Measurements from ENCODE around the gene VTI1A. TPM values are rescaled to one million over a fixed set of nuclear protein-coding genes. Genes with fewer than 3 reads are reported as not detected.

The VTI1A gene
- total and polyA plus RNA-seq, 7 experiments from 2014 or later, result 21.7 to 56.8 (median 40.8) TPM

- intact Hi-C loops (cut with micrococcal nuclease), result no loop called here
- Histone ChIP-seq H3K9me3 (ENCODE audit: control insufficient read depth in 2 of 3, low read length in 3 of 3) (no peaks in the 10 kb centered on the region), H3K27ac (ENCODE audit: low read depth, low read length) (no peak overlapping the region), H3K36me3 (ENCODE audit: control insufficient read depth in 2 of 3, insufficient read depth in 3 of 3, low read length in 3 of 3) (no peaks in the 10 kb centered on the region), H3K27me3 (ENCODE audit: control insufficient read depth in 2 of 2, insufficient read depth in 2 of 2, low read length in 2 of 2) (no peaks in the 10 kb centered on the region), H3K4me3 (ENCODE audit: low read length) (no peak overlapping the region), H3K4me1 (ENCODE audit: control insufficient read depth in 2 of 2, insufficient read depth in 2 of 2, low read length in 2 of 2) (no peaks in the 10 kb centered on the region)
- H3K27ac Mint-ChIP-seq, result no peak overlapping the region
- H3K9me3 Mint-ChIP-seq, result no peaks in the 10 kb centered on the region
- CTCF ChIA-PET, result no interaction called here
- H3K27me3 Mint-ChIP-seq, result no peaks in the 10 kb centered on the region
- POLR2A ChIA-PET, result no interaction called here
- H3K4me1 Mint-ChIP-seq, result peaks cover 0 to 1% (median 0%) of the 10 kb centered on the region in 7 donors
- no peak overlapping the region for H3K4me3 Mint-ChIP-seq
- peaks cover 0 to 23% (median 10%) of the 10 kb centered on the region in 5 donors for H3K36me3 Mint-ChIP-seq
- DNase-seq, result no peak
- ATAC-seq, result no peak
Measured at GRCh38 chr10:112649006-112649821, 202.2 kb downstream of the VTI1A start.

GRCh38 chr10:112649822-112650152 is 202.8 kb downstream of the VTI1A start:
- POLR2A ChIA-PET, result no interaction called here
- Histone ChIP-seq H3K4me1 (ENCODE audit: control insufficient read depth in 2 of 2, insufficient read depth in 2 of 2, low read length in 2 of 2) (no peaks in the 10 kb centered on the region), H3K4me3 (ENCODE audit: low read length) (no peak overlapping the region), H3K9me3 (ENCODE audit: control insufficient read depth in 2 of 3, low read length in 3 of 3) (no peaks in the 10 kb centered on the region), H3K27me3 (ENCODE audit: control insufficient read depth in 2 of 2, insufficient read depth in 2 of 2, low read length in 2 of 2) (no peaks in the 10 kb centered on the region), H3K27ac (ENCODE audit: low read depth, low read length) (no peak overlapping the region), H3K36me3 (ENCODE audit: control insufficient read depth in 2 of 3, insufficient read depth in 3 of 3, low read length in 3 of 3) (no peaks in the 10 kb centered on the region)
- DNase-seq (no peak), ATAC-seq (no peak)
- no peaks in the 10 kb centered on the region for H3K9me3 Mint-ChIP-seq
- no peaks in the 10 kb centered on the region for H3K27me3 Mint-ChIP-seq
- no peak overlapping the region for H3K27ac Mint-ChIP-seq
- peaks cover 0 to 1% (median 0%) of the 10 kb centered on the region in 7 donors for H3K4me1 Mint-ChIP-seq
- H3K36me3 Mint-ChIP-seq, result peaks cover 0 to 26% (median 13%) of the 10 kb centered on the region in 5 donors
- CTCF ChIA-PET, result no interaction called here
- H3K4me3 Mint-ChIP-seq, result no peak overlapping the region
- intact Hi-C loops (cut with micrococcal nuclease), result no loop called here

GRCh38 chr10:112650588-112651030 is 203.6 kb downstream of the VTI1A start:
- Mint-ChIP-seq H3K36me3 (peaks cover 0 to 32% (median 18%) of the 10 kb centered on the region in 5 donors), H3K4me1 (peaks cover 0 to 1% (median 0%) of the 10 kb centered on the region in 7 donors), H3K9me3 (no peaks in the 10 kb centered on the region), H3K27ac (no peak overlapping the region), H3K4me3 (no peak overlapping the region), H3K27me3 (no peaks in the 10 kb centered on the region)
- ATAC-seq (no peak), DNase-seq (no peak)
- Histone ChIP-seq H3K4me3 (ENCODE audit: low read length) (no peak overlapping the region), H3K9me3 (ENCODE audit: control insufficient read depth in 2 of 3, low read length in 3 of 3) (no peaks in the 10 kb centered on the region), H3K27me3 (ENCODE audit: control insufficient read depth in 2 of 2, insufficient read depth in 2 of 2, low read length in 2 of 2) (no peaks in the 10 kb centered on the region), H3K27ac (ENCODE audit: low read depth, low read length) (no peak overlapping the region), H3K4me1 (ENCODE audit: control insufficient read depth in 2 of 2, insufficient read depth in 2 of 2, low read length in 2 of 2) (no peaks in the 10 kb centered on the region), H3K36me3 (ENCODE audit: control insufficient read depth in 2 of 3, insufficient read depth in 3 of 3, low read length in 3 of 3) (no peaks in the 10 kb centered on the region)
- ChIA-PET POLR2A (no interaction called here), CTCF (no interaction called here)
- intact Hi-C loops (cut with micrococcal nuclease), result no loop called here

GRCh38 chr10:112653215-112653614 is 206.2 kb downstream of the VTI1A start:
- no peaks in the 10 kb centered on the region for H3K9me3 Mint-ChIP-seq
- no peaks in the 10 kb centered on the region for H3K9me3 ChIP-seq (ENCODE audit: control insufficient read depth in 2 of 3, low read length in 3 of 3)
- no peaks in the 10 kb centered on the region for H3K27me3 ChIP-seq (ENCODE audit: control insufficient read depth in 2 of 2, insufficient read depth in 2 of 2, low read length in 2 of 2)
- no peaks in the 10 kb centered on the region for H3K27me3 Mint-ChIP-seq
- no peak overlapping the region for H3K27ac Mint-ChIP-seq
- no peak overlapping the region for H3K27ac ChIP-seq (ENCODE audit: low read depth, low read length)
- H3K36me3 ChIP-seq (ENCODE audit: control insufficient read depth in 2 of 3, insufficient read depth in 3 of 3, low read length in 3 of 3), result no peaks in the 10 kb centered on the region
- no peak for DNase-seq
- no peaks in the 10 kb centered on the region for H3K4me1 Mint-ChIP-seq
- H3K4me1 ChIP-seq (ENCODE audit: control insufficient read depth in 2 of 2, insufficient read depth in 2 of 2, low read length in 2 of 2), result no peaks in the 10 kb centered on the region
- ChIA-PET POLR2A (no interaction called here), CTCF (no interaction called here)
- intact Hi-C loops (cut with micrococcal nuclease), result no loop called here
- H3K36me3 Mint-ChIP-seq, result peaks cover 0 to 37% (median 25%) of the 10 kb centered on the region in 5 donors
- no peak overlapping the region for H3K4me3 ChIP-seq (ENCODE audit: low read length)
- H3K4me3 Mint-ChIP-seq, result no peak overlapping the region
- no peak for ATAC-seq

GRCh38 chr10:112653851-112654250 is 206.8 kb downstream of the VTI1A start:
- Histone ChIP-seq H3K4me3 (ENCODE audit: low read length) (no peak overlapping the region), H3K36me3 (ENCODE audit: control insufficient read depth in 2 of 3, insufficient read depth in 3 of 3, low read length in 3 of 3) (no peaks in the 10 kb centered on the region), H3K4me1 (ENCODE audit: control insufficient read depth in 2 of 2, insufficient read depth in 2 of 2, low read length in 2 of 2) (no peaks in the 10 kb centered on the region), H3K9me3 (ENCODE audit: control insufficient read depth in 2 of 3, low read length in 3 of 3) (no peaks in the 10 kb centered on the region), H3K27ac (ENCODE audit: low read depth, low read length) (no peak overlapping the region), H3K27me3 (ENCODE audit: control insufficient read depth in 2 of 2, insufficient read depth in 2 of 2, low read length in 2 of 2) (no peaks in the 10 kb centered on the region)
- no peaks in the 10 kb centered on the region for H3K27me3 Mint-ChIP-seq
- no peak for ATAC-seq
- ChIA-PET POLR2A (no interaction called here), CTCF (no interaction called here)
- peaks cover 0 to 36% (median 25%) of the 10 kb centered on the region in 5 donors for H3K36me3 Mint-ChIP-seq
- H3K27ac Mint-ChIP-seq, result no peak overlapping the region
- no peaks in the 10 kb centered on the region for H3K9me3 Mint-ChIP-seq
- H3K4me3 Mint-ChIP-seq, result no peak overlapping the region
- DNase-seq, result no peak
- H3K4me1 Mint-ChIP-seq, result no peaks in the 10 kb centered on the region
- intact Hi-C loops (cut with micrococcal nuclease), result no loop called here

- Histone ChIP-seq H3K27ac (ENCODE audit: low read depth, low read length) (no peak overlapping the region), H3K27me3 (ENCODE audit: control insufficient read depth in 2 of 2, insufficient read depth in 2 of 2, low read length in 2 of 2) (no peaks in the 10 kb centered on the region), H3K36me3 (ENCODE audit: control insufficient read depth in 2 of 3, insufficient read depth in 3 of 3, low read length in 3 of 3) (no peaks in the 10 kb centered on the region), H3K4me3 (ENCODE audit: low read length) (no peak overlapping the region), H3K9me3 (ENCODE audit: control insufficient read depth in 2 of 3, low read length in 3 of 3) (no peaks in the 10 kb centered on the region), H3K4me1 (ENCODE audit: control insufficient read depth in 2 of 2, insufficient read depth in 2 of 2, low read length in 2 of 2) (no peaks in the 10 kb centered on the region)
- Mint-ChIP-seq H3K36me3 (peaks cover 0 to 43% (median 27%) of the 10 kb centered on the region in 5 donors), H3K4me1 (no peaks in the 10 kb centered on the region), H3K4me3 (no peak overlapping the region), H3K27me3 (no peaks in the 10 kb centered on the region), H3K9me3 (no peaks in the 10 kb centered on the region), H3K27ac (no peak overlapping the region)
- ATAC-seq (no peak), DNase-seq (no peak)
- intact Hi-C loops (cut with micrococcal nuclease), result no loop called here
- POLR2A ChIA-PET, result no interaction called here
- CTCF ChIA-PET, result no interaction called here
Measured at GRCh38 chr10:112654794-112655193, 207.8 kb downstream of the VTI1A start.

- ChIA-PET POLR2A (no interaction called here), CTCF (no interaction called here)
- intact Hi-C loops (cut with micrococcal nuclease), result no loop called here
- H3K4me3 ChIP-seq (ENCODE audit: low read length), result no peak overlapping the region
- no peaks in the 10 kb centered on the region for H3K9me3 ChIP-seq (ENCODE audit: control insufficient read depth in 2 of 3, low read length in 3 of 3)
- Mint-ChIP-seq H3K27me3 (no peaks in the 10 kb centered on the region), H3K27ac (no peak overlapping the region), H3K9me3 (no peaks in the 10 kb centered on the region), H3K36me3 (peaks cover 0 to 47% (median 29%) of the 10 kb centered on the region in 5 donors), H3K4me3 (no peak overlapping the region), H3K4me1 (no peaks in the 10 kb centered on the region)
- H3K27me3 ChIP-seq (ENCODE audit: control insufficient read depth in 2 of 2, insufficient read depth in 2 of 2, low read length in 2 of 2), result no peaks in the 10 kb centered on the region
- H3K4me1 ChIP-seq (ENCODE audit: control insufficient read depth in 2 of 2, insufficient read depth in 2 of 2, low read length in 2 of 2), result no peaks in the 10 kb centered on the region
- H3K27ac ChIP-seq (ENCODE audit: low read depth, low read length), result no peak overlapping the region
- no peaks in the 10 kb centered on the region for H3K36me3 ChIP-seq (ENCODE audit: control insufficient read depth in 2 of 3, insufficient read depth in 3 of 3, low read length in 3 of 3)
- no peak for ATAC-seq
- no peak for DNase-seq
Measured at GRCh38 chr10:112655722-112656121, 208.7 kb downstream of the VTI1A start.
